Cardiac muscle cell (in vitro differentiated cells and primary cell): ENCODE measurements around the gene CUEDC2. TPM values are rescaled to one million over a fixed set of nuclear protein-coding genes. Genes with fewer than 3 reads are reported as not detected.

ENCODE experiments used
- DNase-seq, 2 donors: peaks; one replicate each; pipeline versions ENCODE4 v3.0.0 to v3.0.0-alpha.2; 2010 to 2017; ENCODE audit warnings: low read depth in 1 of 2, low spot score in 1 of 2
- H3K27ac ChIP-seq: fragments of 200-600 bp; sonication (generic); 2 replicates; pipeline ENCODE4 v1.5.1; 2016
- H3K27me3 ChIP-seq: fragments of 200-600 bp; sonication (generic); 2 replicates; pipeline ENCODE4 v1.6.0; 2016; ENCODE audit warnings: control low read depth
- H3K36me3 ChIP-seq: fragments of 200-600 bp; sonication (generic); 2 replicates; pipeline ENCODE4 v1.5.1; 2016; ENCODE audit warnings: control low read depth
- H3K4me1 ChIP-seq: fragments of 200-600 bp; sonication (generic); 2 replicates; pipeline ENCODE4 v1.8.1; 2017; ENCODE audit warnings: low read depth, mild to moderate bottlenecking, mixed run types
- H3K4me3 ChIP-seq: fragments of 200-600 bp; sonication (generic); 2 replicates; pipeline ENCODE4 v1.5.1; 2016; ENCODE audit warnings: mild to moderate bottlenecking
- H3K9me3 ChIP-seq: fragments of 200-600 bp; sonication (generic); 2 replicates; pipeline ENCODE4 v1.5.1; 2017; ENCODE audit warnings: low read depth, mild to moderate bottlenecking, control low read depth
- CTCF ChIP-seq: IDR thresholded peaks from 2 replicates; pipeline ENCODE4 v1.5.1; 2012; ENCODE audit warnings: low read depth, mild to moderate bottlenecking, low read length
- polyA plus RNA-seq: library from polyadenylated mRNA; unstranded; fragments of >200 nt; fragmentation: Nextera tagmentation; extraction: Ambion mirVana; gene quantifications from 2 replicates; pipeline ENCODE4 v1.2.1, GENCODE V29; 2016
- total RNA-seq: library from RNA; depleted of rRNA; stranded (reverse); fragments of >200 nt; gene quantifications from 2 replicates; pipeline ENCODE4 v1.2.3, GENCODE V29; 2016

The CUEDC2 gene
- total and polyA plus RNA-seq, 2 experiments from 2014 or later = 134 to 190 TPM

- Histone ChIP-seq H3K27me3 (peaks cover 29% of the 10 kb centered on the region), H3K4me1 (no peaks in the 10 kb centered on the region), H3K36me3 (no peaks in the 10 kb centered on the region), H3K27ac (no peak overlapping the region), H3K9me3 (no peaks in the 10 kb centered on the region), H3K4me3 (no peak overlapping the region)
- DNase-seq = peak in 1 of 2 donors; percentile 43
- TF ChIP-seq CTCF = no peak
Observed at GRCh38 chr10:102413053-102413705, 19.2 kb downstream of the CUEDC2 start.

GRCh38 chr10:102412293-102412692 is 20.1 kb downstream of the CUEDC2 start:
- Histone ChIP-seq H3K9me3 (no peaks in the 10 kb centered on the region), H3K4me1 (no peaks in the 10 kb centered on the region), H3K27ac (no peak overlapping the region), H3K36me3 (no peaks in the 10 kb centered on the region), H3K4me3 (no peak overlapping the region), H3K27me3 (peaks cover 38% of the 10 kb centered on the region)
- DNase-seq = no peak
- no peak for TF ChIP-seq CTCF

DNA sequence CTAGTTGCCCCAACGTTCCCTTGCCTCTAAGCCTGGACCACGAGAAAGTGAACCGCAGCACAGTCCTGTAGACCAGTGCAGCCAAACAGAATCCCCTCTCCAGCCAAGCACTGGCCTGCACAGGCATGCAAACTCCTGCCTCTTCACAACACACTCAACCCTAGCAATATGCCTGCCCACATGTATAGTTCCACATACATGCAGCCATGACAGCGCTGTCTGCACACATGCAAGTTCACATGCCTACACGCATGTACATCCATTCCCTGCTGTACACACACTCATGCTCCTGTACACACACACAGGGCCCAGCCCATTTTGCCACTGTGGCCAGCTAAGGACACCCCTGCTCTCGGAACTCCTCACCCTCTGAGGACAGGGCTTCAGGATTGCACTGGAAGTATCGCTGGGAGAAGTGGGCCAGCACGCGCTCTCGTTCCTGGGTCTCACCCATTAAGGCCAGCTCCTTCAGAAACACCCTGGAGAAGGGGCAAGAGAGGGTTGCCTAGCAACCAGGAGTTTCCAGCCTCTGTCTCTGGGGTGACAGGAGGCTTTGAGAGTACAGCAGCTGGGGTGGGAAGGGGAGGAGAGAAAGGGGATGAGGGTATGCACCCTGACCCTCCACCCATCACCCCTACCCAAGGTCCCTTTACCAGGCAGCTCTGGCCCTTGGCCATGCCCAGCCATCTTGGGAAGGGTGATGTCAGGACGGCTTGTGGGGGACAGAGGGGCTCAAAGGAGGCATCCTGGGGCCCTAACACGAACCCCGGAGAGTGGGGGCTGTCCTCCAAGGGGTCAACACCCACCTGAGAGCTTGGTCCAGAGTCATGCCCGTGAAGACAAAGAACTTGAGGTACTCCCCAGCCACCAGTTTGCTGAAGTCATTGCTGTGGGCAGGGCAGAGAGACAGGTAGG is 20.8 kb downstream of the CUEDC2 start:
- Histone ChIP-seq H3K27me3 (peaks cover 38% of the 10 kb centered on the region), H3K4me3 (no peak overlapping the region)

DNA sequence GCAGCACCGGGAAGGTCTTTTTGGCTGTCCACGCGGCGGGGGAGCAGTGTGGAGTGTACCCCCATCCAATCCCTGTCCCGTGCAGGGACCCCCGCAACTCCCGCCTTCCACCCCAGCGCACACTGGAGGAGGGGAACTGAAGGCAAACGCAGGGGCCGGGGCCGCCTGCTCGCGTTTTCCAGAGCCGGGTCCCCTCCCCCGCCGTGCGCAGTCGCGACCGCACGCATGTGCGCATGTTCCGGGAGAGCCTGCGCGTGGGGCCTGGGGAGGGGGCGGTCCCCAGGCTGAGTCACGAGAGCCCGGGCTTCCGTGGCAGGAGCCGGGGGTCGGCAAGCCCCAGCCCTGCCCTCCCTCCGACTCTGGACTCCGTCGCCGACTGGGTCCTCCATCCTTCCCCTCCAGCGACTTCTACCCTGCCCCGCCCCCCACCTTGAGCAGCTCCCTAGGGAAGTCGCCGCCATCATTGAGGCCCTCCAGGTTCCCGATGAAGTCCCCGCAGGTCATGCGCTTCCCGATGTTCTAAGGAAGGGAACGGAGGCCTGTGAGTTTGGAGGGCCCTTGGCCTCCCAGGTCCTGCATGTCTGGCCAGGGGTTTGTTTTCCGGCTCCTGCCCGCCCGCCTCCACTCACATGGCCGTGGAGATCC is 21.8 kb downstream of the CUEDC2 start:
- H3K4me1 ChIP-seq = no peaks in the 10 kb centered on the region
- no peak overlapping the region for H3K27ac ChIP-seq
- no peak for TF ChIP-seq CTCF
- peaks cover 38% of the 10 kb centered on the region for H3K27me3 ChIP-seq
- H3K36me3 ChIP-seq = no peaks in the 10 kb centered on the region
- H3K4me3 ChIP-seq = peak overlapping the region; percentile 24
- H3K9me3 ChIP-seq = no peaks in the 10 kb centered on the region
- peak; percentile 58 to 69 for DNase-seq

More for the DNA sequence above, 20.8 kb downstream of the CUEDC2 start:
- H3K4me1 ChIP-seq = no peaks in the 10 kb centered on the region
- H3K27ac ChIP-seq = no peak overlapping the region
- H3K36me3 ChIP-seq = no peaks in the 10 kb centered on the region
- H3K9me3 ChIP-seq = no peaks in the 10 kb centered on the region
- DNase-seq = no peak
- TF ChIP-seq CTCF = no peak

GRCh38 chr10:102409604-102410428 is 22.6 kb downstream of the CUEDC2 start:
- no peaks in the 10 kb centered on the region for H3K9me3 ChIP-seq
- H3K4me3 ChIP-seq = peak overlapping the region; percentile 49
- peaks cover 38% of the 10 kb centered on the region for H3K27me3 ChIP-seq
- H3K27ac ChIP-seq = no peak overlapping the region
- no peaks in the 10 kb centered on the region for H3K4me1 ChIP-seq
- TF ChIP-seq CTCF = no peak
- H3K36me3 ChIP-seq = no peaks in the 10 kb centered on the region
- peak; percentile 25 to 32 for DNase-seq
